ENCODE data around the gene RNF213.

RNF213 gene

GRCh38 chr17:80277751-80278671 lies 17.4 kb downstream of the RNF213 start:
- H3K27me3 ChIP-seq (ENCODE audit: insufficient read depth, low read length, poor library complexity, severe bottlenecking) = no peaks in the 10 kb centered on the region
- H3K4me1 ChIP-seq (ENCODE audit: insufficient read depth, low read length, poor library complexity, severe bottlenecking) = no peaks in the 10 kb centered on the region
- H3K9ac ChIP-seq (ENCODE audit: low read depth, low read length, poor library complexity, severe bottlenecking) = no peak overlapping the region
- TF ChIP-seq EZH2phosphoT487 (IDR thresholded peaks at IDR 0.05; ENCODE audit: borderline replicate concordance) = no peak
- TF ChIP-seq CTCF (conservative IDR thresholded peaks at IDR 0.05; ENCODE audit: low read length) = no peak
- no peak overlapping the region for H3K4me2 ChIP-seq (ENCODE audit: low read depth, low read length, poor library complexity, severe bottlenecking)
- no peaks in the 10 kb centered on the region for H3K9me3 ChIP-seq (ENCODE audit: insufficient read depth, low read depth, low read length)
- no peaks in the 10 kb centered on the region; the same call in 1 of the 2 replicates for H3K79me2 ChIP-seq (ENCODE audit: insufficient read depth, low read length)
- peaks cover 4% of the 10 kb centered on the region; the same call in 1 of the 2 replicates for H3K36me3 ChIP-seq (ENCODE audit: insufficient read depth, low read length)
- no peak overlapping the region for H3K4me3 ChIP-seq (ENCODE audit: low read length, poor library complexity, severe bottlenecking)
- H3K9me2 ChIP-seq (replicated peaks; ENCODE audit: low read depth, low read length) = no peaks in the 10 kb centered on the region
- H4K20me1 ChIP-seq (ENCODE audit: insufficient read depth, low read length, poor library complexity, severe bottlenecking) = peaks cover 2% of the 10 kb centered on the region
- H2AFZ ChIP-seq (ENCODE audit: low read length) = no peak overlapping the region
- no peaks in the 10 kb centered on the region for H3F3A ChIP-seq (ENCODE audit: low read depth)

- Histone ChIP-seq H3K4me2 (ENCODE audit: low read depth, low read length, poor library complexity, severe bottlenecking) (no peak overlapping the region), H3K36me3 (ENCODE audit: insufficient read depth, low read length) (peaks cover 4% of the 10 kb centered on the region; the same call in 1 of the 2 replicates), H3K4me3 (ENCODE audit: low read length, poor library complexity, severe bottlenecking) (no peak overlapping the region), H3K4me1 (ENCODE audit: insufficient read depth, low read length, poor library complexity, severe bottlenecking) (no peaks in the 10 kb centered on the region), H3K27me3 (ENCODE audit: insufficient read depth, low read length, poor library complexity, severe bottlenecking) (no peaks in the 10 kb centered on the region), H4K20me1 (ENCODE audit: insufficient read depth, low read length, poor library complexity, severe bottlenecking) (peaks cover 2% of the 10 kb centered on the region), H3K9me3 (ENCODE audit: insufficient read depth, low read depth, low read length) (no peaks in the 10 kb centered on the region), H3F3A (ENCODE audit: low read depth) (no peaks in the 10 kb centered on the region), H3K79me2 (ENCODE audit: insufficient read depth, low read length) (no peaks in the 10 kb centered on the region; the same call in 1 of the 2 replicates), H2AFZ (ENCODE audit: low read length) (no peak overlapping the region), H3K9ac (ENCODE audit: low read depth, low read length, poor library complexity, severe bottlenecking) (no peak overlapping the region), H3K9me2 (replicated peaks; ENCODE audit: low read depth, low read length) (no peaks in the 10 kb centered on the region)
- TF ChIP-seq EZH2phosphoT487 (IDR thresholded peaks at IDR 0.05; ENCODE audit: borderline replicate concordance) = no peak
- no peak for TF ChIP-seq CTCF (conservative IDR thresholded peaks at IDR 0.05; ENCODE audit: low read length)
Measured at GRCh38 chr17:80279895-80280294, 19.2 kb downstream of the RNF213 start.

- no peaks in the 10 kb centered on the region for H3F3A ChIP-seq (ENCODE audit: low read depth)
- no peaks in the 10 kb centered on the region for H3K9me3 ChIP-seq (ENCODE audit: insufficient read depth, low read depth, low read length)
- peaks cover 4% of the 10 kb centered on the region; the same call in 1 of the 2 replicates for H3K36me3 ChIP-seq (ENCODE audit: insufficient read depth, low read length)
- H3K4me2 ChIP-seq (ENCODE audit: low read depth, low read length, poor library complexity, severe bottlenecking) = no peak overlapping the region
- H3K4me1 ChIP-seq (ENCODE audit: insufficient read depth, low read length, poor library complexity, severe bottlenecking) = no peaks in the 10 kb centered on the region
- H2AFZ ChIP-seq (ENCODE audit: low read length) = no peak overlapping the region
- H3K27me3 ChIP-seq (ENCODE audit: insufficient read depth, low read length, poor library complexity, severe bottlenecking) = no peaks in the 10 kb centered on the region
- no peak overlapping the region for H3K4me3 ChIP-seq (ENCODE audit: low read length, poor library complexity, severe bottlenecking)
- TF ChIP-seq EZH2phosphoT487 (IDR thresholded peaks at IDR 0.05; ENCODE audit: borderline replicate concordance) = no peak
- no peak for TF ChIP-seq CTCF (conservative IDR thresholded peaks at IDR 0.05; ENCODE audit: low read length)
- no peaks in the 10 kb centered on the region for H3K9me2 ChIP-seq (replicated peaks; ENCODE audit: low read depth, low read length)
- no peak overlapping the region for H3K9ac ChIP-seq (ENCODE audit: low read depth, low read length, poor library complexity, severe bottlenecking)
- H3K79me2 ChIP-seq (ENCODE audit: insufficient read depth, low read length) = no peaks in the 10 kb centered on the region; the same call in 1 of the 2 replicates
- peaks cover 2% of the 10 kb centered on the region for H4K20me1 ChIP-seq (ENCODE audit: insufficient read depth, low read length, poor library complexity, severe bottlenecking)
Measured at GRCh38 chr17:80281516-80281915, 20.9 kb downstream of the RNF213 start.
